Measurements from ENCODE around the gene F12.
"Not testable (repeated sequence)": the region's sequence is repeated elsewhere in the genome, so short reads cannot be mapped to it uniquely, and the experiment has no call there.

Gene F12

DNA sequence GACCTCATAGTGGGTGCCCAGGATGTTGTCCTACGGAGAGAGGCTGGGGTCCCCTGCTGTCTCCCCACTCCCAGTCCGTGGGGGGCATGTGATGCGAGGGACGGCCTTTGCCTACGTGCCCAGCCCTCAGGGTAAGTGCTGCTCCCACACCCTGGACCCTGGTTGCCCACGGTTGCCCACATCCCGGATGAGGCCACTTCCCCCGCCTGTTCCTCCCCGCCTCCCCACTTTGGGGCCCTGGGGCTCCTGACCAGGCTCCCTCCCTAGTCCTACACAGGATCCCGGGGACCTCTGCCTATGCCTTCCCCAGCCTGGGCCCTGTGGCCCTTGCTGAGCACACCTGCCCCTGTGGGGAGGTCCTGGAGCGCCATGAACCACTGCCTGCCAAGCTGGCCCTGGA is 23.6 kb downstream of the F12 start:
- DNase-seq = no peak

DNA sequence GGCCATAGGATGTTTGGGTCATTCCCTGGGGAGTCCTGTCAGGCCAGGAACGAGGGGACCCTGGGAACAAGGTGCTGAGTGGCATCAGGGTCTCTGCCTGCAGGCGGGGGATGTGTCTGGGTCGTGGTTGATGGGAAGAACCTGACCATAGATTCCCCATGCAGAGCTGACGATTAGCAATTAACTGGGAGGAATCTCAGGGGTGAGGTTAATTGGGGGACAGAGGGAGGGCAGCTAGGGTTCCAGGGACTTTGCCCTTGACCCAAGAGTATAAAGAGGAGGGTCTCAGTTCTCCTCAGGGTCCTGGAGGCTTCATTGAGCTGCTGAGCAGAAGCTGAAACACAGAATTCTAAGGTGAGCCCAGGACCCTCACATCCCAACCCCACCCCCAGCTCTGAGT is 25.2 kb downstream of the F12 start, which contains the start of gene SLC34A1:
Gene SLC34A1 (plus strand): TSS at position 301 of the 400 bp plus-strand sequence. CDS start 1,308 bp downstream, outside the sequence.
- DNase-seq = no peak

DNA sequence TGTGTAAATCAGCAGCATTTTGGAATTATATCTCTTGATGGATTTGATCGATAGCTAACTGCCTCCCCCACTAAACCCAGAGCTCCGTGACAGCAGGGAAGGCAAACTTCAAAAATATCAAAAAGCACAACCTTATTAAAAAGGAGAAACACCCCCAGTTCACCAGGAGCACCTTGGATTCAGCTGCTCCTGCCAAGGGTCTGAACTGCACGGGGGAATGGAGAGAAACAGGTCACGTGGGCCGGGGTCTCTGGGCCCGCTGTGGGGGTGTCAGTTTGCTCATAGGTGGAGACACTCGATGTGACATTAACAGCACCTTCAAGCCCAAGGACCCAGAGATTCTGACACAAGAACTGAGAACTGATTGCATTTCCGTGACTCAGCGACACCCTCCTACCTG is 26.2 kb downstream of the F12 start:
- DNase-seq = no peak

DNA sequence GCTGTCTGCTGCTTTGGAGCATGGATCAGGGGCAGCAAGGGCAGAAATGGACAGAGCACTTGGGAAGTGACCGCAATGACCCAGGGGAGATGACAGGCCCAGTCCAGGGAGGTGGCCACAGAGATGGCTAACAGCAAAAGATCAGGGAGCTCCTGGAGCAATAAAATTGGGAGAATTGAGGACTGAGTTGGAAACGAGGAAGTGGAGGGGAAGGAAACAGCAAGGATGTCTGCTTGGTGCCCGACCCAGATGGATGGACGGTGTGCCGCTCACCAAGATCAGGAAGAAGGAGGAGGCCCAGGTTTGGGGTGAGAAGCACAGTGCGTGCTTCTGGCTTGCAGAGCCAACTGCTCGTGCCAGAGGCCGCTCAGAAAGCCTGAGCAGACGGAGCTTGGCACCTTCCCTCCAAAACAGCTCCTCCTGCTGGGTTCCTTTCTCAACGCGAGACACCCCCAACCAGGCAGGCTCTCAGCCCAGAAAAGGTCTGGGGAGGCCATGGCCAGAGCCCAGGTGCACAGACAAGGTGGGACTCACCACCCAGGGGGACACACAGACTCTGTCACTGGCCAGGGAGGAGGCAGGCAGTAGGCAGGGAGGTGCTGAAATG is 26.8 kb downstream of the F12 start:
- peak; percentile 50 to 61 for DNase-seq

DNA sequence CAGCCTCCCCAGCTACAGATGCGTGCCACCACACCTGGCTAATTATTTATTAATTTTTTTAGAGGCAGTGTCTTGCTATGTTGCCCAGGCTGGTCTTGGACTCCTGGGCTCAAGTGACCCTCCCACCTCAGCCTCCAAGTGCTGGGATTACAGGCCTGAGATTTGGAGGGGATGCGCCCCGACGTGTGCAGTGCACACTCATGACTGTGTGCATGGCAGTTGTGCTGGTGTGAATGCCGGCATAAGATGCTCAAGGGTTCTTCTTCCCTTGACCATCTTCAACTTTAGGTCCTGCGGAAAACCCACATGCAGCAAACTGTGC is 28.6 kb downstream of the F12 start:
- DNase-seq = no peak

DNA sequence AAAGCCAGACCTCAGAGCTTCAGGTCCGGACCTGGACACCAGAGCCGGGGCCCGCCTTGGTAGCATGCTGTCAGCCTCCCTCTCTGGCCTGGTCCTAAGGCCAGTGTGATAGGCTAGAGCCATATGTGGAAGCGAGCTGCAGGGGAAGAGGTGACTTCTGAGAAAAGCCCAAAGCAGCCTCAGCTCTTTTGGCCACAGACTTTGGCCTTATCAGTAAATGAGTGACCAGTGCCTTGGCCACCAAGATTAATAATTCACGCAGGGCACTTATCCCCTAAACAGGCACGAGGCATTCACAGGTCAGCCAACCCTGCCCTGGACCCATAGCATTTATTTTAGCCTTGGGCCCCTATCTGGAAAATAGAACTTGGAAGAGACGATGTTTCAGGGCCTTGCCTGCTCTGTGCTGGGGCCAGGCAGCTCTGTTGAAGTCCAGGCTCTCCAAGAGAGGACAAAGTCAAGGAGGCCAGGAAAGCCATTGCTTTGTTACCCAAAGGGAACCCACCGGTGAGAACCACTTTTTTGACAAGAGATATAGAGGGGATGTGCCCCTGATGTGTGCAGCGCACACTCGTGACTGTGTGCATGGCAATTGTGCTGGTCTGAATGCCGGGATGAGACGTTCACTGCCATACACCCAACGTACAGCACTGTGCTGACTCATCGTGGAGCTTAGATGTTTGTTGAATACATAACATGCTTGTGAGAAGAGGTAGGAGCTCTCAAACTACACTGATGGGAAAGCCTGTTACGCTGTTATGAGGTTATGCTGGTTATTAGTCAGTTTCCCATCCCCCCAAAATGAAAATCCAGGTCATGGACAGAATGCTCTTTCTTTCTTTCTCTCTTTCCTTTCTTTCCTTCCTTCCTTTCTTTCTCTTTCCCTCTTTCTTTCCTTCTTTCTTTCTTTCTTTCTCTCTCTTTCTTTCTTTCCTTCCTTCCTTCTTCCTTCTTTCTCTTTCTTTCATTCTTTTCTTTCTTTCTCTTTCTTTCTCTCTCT is 30.2 kb downstream of the F12 start:
- no peak for DNase-seq

DNA sequence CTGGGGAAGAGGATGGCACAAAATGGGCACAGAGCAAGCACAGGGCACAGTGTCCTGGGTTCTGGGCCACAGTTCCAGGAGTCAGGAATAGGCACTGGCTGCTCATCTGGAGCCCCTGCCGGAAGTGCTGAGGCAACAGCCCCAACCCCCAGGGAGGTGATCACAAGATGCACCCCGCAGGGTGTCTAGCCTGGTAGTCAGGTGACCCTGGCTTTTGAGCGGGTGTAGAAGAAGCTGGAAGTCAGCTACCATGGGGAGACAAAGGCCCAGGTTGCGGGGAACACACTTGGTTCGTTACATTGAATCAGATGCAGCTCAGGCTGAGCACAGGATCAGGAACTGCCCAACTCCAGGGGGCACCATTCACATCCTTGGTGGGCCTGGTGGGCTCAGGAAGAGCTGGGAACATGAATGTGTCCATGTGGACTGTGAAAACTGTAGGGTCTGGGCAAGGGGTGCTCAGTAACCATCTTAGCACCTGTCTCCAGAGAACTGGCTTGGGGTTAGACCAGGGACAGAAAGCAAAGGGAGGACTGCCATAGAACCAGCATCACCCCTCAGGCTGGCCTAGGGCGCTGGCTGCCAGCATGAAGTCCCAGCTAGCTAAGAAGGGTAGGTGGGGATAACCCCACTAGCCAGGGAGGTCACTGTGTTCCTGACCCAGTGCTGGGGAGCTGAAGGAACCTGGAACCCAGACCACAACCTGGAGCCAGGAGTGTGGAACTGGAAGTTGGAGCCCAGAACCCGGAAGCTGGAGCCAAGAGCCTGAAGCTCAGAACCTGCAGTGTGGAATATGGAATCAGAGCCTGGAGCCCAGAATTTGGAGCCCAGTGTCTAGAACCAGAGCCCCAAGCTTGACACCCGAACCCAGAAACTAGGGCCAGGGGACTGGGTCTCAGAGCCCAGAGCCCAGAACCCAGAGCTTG is 31.2 kb downstream of the F12 start:
- no peak for DNase-seq

DNA sequence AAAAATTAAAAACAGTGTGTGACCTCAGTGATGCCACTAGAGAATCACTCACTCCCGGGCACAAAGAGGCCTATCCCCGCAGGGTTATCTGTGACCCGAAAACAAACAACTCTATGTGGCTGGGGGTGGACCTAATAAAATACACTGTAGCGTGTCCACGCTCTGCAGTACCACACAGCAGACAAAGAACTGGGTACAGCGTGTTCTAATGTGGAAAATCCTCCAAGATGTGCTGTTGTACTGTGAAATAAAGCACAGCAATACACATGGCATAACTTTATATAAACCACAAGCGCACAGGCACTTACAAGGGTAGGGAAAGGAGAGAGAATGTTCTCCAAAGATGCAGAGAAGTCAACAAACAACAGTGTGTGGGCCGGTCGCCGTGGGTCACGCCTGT is 33.3 kb downstream of the F12 start:
- DNase-seq = no peak

DNA sequence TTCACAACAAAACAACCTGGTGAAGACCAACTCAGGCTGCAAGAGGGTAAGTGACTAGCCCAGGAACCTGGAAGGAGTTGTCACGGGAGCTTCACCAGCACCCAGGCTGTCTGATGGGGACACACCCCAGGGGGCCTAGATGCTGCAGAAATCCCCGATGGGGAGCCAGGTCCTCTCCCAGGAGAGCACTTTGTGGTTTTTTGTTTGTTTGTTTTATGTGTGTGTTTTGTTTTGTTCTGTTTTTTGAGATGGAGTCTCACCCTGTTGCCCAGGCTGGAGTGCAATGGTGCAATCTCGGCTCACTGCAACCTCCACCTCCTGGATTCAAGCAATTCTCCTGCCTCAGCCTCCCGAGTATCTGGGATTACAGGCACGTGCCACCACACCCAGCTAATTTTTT is 33.8 kb downstream of the F12 start:
- DNase-seq = not testable (repeated sequence)

DNA sequence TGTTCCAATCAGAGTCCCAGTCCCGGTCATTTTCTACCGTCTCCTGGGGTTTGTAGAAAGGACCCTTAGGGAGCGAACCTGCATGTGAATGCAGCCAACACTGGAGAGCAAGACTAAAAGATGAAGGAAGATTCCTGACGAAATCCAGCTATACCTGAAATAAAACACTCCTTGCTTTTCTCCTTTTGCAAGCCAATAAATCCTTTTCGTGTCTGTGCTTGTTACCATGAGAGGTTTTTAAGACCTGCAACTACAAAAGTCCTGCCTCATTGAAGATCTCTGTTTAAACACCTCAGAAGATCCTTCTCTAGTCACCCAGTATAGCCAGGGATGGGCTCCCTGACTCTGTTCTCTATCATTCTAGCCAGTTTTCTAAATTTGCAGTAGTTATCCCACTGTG is 35.2 kb downstream of the F12 start:
- no peak for DNase-seq

DNA sequence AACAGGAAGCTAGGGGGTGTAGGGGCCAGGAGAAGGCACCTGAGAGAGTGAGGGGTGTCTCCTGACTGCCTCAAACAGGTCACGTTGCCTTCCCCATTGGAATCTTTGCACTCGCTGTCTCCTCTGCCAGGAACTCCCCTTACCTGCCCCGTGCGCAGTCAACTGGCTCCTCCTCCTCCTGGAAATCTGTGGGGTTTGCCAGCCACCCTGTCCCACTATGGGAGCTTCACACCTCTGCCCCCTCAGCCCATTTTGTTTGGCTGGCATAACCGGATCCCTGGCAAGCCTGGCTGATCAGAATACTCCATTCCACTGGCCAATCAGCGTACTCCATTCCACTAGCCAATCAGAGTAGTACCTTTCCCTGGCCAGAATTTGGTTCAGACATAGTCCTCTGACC is 35.6 kb downstream of the F12 start:
- no peak for DNase-seq

DNA sequence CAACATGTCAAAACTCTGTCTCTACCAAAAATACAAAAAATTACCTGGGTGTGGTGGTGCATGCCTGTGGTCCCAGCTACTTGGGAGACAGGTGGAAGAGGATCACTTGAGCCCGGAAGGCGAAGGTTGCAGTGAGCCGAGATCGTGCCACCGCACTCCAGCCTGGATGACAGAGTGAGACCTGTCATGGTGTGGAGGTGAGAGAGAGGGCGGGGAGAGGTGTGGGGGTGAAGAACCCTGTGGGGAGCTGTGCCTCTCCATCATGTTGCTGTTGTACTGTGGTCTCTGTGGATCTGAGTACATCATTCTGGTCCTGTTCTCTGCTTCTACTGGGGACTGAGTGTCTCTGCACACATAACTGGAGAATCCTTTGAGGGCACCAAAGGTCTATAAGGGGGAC is 36.5 kb downstream of the F12 start:
- no peak for DNase-seq

DNA sequence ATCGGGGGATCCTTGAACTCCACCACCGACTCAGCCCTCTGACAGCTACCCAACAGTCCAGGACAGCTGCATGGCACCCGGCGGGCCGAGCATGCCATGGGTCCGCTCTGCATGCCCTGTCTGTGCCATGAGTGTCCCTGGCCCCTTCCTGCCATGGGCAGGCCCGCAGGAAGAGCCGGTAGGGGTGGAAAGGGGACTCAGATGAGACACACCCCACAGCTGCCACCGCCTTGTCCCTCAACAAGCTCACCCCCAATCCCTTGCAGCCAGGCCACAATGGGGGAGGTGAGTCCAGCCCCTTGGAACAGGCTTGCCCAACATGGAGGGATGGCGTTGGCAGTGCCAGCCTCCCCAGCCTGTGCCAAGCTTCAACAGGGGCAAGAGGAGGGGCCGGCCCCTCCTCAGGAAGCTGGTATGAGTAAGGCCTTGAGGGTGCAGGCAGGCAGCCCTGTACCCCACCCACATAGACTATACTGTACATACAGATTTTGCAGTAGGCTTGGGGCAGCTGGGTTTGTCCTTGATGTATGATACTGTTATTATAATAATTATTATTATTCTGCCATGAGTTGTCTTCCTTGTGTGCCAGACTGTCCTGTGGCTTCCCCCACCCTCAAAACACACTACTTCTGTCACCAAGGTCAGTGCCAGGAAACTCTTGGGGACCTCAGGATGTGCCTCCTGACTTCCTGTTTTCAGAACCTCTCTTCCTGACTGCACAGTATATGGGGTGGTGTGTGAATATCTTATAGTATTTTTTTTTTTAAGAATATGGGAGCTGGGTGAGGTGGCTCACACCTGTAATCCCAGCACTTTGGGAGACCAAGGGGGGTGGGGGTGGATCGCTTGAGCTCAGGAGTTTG is 37.1 kb downstream of the F12 start:
- DNase-seq = no peak

DNA sequence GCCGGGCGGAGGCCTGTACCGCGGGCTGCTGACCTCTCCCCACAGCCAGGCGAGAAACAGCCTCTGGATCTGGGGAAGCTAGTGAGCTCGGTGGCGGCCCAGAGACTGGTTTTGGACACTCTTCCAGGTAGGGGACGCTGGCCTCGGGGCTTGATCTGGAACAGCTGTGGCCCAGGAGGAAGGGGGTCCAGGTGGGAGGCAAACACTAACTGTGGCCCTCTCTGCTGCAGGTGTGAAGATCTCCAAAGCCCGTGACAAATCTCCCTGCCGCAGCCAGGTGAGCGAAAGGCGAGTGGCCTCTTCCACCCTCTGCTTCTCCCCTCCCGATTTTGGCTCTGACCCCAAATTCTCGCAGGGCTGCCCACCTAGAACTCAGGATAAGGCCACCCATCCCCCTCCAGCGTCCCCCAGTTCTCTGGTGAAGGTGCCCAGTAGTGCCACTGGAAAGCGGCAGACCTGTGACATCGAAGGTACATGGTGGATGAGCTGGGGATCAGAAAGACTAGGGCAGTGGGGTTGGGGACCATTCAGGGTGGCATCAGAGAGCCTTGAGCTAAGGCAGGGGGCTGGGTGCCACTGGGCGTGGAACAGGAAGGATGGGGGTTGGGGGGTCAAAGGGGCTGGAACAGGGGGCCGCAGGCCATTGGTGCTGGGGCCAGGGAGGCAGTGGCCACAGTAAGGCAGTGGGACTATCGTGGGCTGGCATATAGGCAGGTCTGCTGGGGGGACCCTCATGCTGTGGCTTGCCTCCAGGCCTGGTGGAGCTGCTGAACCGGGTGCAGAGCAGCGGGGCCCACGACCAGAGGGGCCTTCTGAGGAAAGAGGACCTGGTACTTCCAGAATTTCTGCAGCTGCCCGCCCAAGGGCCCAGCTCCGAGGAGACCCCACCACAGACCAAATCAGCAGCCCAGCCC is 38.0 kb downstream of the F12 start:
- DNase-seq = no peak

DNA sequence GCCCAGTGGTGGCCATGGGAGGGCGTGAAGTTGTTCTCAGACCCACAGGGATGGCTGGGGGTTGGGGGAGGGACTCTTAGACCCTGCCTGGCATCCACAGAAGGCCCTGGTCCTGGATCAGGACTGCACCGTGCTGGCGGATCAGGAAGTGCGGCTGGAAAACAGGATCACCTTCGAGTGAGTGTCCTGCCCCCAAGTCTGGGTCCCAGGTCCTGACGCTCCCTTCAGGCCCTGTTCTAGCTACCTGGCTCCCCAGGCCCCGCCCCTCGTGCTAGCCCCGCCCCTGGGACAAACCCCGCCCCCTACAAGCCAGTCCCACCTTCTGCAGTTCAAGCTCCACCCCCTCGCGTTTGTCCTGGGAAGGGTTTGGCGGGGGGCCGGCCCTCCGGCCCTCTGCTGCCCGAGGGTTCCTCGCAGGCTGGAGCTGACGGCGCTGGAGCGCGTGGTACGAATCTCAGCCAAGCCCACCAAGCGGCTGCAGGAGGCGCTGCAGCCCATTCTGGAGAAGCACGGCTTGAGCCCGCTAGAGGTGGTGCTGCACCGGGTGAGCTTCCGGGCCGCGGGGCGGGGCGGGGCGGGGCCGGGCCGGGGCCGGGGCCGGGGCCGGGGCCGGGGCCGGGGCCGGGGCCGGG is 38.8 kb downstream of the F12 start:
- peak; percentile 42 to 86 for DNase-seq

DNA sequence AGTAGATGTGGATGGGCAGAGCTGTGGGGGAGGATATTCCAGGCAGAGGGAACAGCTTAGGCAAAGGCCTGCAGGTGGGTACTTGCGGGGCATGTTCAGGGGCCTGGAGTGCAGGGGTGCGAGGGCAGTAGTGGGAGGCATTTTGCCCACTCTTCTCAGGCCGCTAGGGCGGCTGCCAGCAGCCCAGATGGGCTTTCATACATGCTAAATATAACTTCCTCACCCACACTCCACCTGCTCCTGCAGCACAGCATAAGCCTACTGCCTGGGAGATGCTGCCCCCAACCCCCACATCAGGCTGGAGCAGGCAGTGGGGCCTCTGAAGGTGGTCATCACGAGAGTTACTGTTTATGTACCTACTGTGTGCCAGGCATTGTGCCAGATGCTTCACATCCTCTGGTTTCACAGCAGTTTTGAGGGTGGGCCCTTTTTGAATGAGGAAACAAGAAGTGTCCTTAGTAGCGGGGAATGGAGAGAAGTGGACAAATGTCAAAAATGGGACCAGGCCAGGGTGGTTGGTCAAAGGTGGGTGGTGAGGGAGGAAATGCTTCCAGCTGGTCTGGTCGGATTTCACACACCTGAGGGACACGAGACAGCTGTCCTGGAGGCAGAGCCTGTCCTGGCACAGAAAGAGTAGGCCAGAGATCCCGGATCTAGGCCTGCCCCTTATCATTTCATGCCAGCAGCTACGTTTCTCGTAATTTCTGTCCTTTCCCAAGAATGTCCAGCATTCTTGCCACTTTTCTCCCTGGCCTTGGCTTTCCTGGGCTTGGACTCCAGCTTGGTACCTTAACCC is 39.5 kb downstream of the F12 start:
- no peak for DNase-seq

DNA sequence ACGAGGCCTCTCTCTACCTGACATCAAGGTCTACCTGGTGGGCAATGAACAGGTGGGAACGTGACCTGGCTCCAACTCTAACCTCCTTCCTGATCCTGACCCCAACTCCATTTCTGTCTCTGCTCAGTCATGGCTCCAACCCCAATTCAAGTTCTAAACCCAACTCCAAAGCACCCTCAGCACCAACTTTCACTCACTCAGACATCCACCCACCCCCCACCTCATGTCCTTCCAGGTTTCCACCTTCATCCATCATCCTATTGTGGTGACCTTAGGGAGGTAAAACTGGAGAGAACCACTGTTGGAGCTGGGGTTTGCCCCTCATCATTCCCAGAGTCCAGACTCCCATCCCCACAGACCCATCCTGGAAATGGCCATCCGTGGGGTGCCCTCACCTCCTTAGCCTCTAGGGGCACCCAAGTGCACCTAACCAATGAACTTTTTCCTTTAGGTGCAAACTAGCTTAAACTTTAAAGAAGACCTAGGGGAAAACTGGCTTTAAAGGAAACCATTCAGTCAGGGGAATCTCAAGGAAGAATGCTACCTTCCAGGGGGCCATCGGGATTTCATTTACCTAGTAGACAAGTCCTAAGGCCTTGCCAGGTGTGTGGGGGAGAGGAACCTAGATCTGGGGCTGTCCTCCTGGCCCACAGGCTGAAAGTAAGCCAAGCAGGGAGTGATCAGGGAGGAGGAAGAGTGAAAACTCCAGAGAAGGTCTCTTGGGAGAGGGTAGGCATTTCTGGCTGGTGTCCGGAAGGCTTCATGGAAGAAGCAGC is 40.3 kb downstream of the F12 start:
- DNase-seq = no peak

DNA sequence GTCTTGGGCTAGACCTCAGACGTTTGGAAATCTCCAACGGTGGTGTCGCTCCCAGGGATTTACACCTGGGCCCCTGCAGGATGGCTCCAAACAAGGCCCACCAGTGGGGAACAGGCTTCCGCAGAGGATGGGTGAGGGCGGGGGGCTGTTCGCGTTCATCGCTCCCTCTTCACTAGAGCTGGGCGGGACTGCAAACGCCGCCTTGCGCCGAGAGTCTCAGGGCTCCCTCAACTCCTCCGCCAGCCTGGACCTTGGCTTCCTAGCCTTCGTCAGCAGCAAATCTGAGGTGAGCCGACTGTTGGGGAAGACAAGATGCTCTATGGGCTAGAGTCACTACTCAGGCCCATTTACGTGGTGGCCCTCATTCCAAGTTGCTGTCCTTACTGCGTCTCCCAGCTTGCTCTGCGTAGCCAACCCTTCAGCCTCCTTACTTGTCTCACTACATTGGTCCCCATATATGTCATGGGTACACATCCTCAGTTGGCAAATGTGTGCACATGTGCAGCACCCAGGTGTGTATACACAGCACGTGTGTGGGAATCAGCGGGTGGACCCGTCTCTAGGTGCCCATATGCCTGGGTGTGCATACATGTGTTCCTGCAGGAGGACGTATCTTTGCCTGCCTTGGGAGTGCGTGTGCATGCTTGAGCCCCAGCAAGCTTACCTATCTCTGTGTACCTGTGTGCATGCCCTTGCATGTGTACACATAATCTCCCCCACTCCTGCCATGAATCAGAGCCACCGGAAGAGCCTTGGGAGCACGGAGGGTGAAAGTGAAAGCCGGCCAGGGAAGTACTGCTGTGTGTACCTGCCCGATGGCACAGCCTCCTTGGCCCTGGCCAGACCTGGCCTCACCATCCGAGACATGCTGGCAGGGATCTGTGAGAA is 41.1 kb downstream of the F12 start:
- no peak for DNase-seq

All from NCI-H446 (cell line).